Heart left ventricle (tissue), 16 donors: Measurements from ENCODE around the gene SYNDIG1. TPM values are rescaled to one million over a fixed set of nuclear protein-coding genes. Genes with fewer than 3 reads are reported as not detected.
"Not testable (repeated sequence)": the region's sequence is repeated elsewhere in the genome, so short reads cannot be mapped to it uniquely, and the experiment has no call there.

Experiments
- ATAC-seq, 4 donors: fragments of 200-7000 bp; cut with Tn5 transposase; one replicate each; pipeline ENCODE4 v1.9.1; 2020 to 2022; ENCODE audit warnings: moderate library complexity in 4 of 4, mild to moderate bottlenecking in 3 of 4, moderate number of reproducible peaks in 1 of 4
- DNase-seq, 5 donors: peaks; one replicate each; pipeline ENCODE4 v3.0.0-alpha.2; 2020
- H3K27ac ChIP-seq, 12 donors: fragments of 200-600 bp; sonication (generic) in 4 of 12; one replicate each; pipeline versions ENCODE4 v1.5.0 to v1.8.0; 2016 to 2022; ENCODE audit warnings: mild to moderate bottlenecking in 2 of 12
- H3K27me3 ChIP-seq, 9 donors: fragments of 200-600 bp; sonication (generic) in 2 of 9; one replicate each; pipeline versions ENCODE4 v1.5.1 to v1.8.0; 2016 to 2022; ENCODE audit warnings: mild to moderate bottlenecking in 3 of 9
- H3K36me3 ChIP-seq, 9 donors: fragments of 200-600 bp; sonication (generic) in 2 of 9; one replicate each; pipeline versions ENCODE4 v1.5.0 to v1.8.0; 2018 to 2022; ENCODE audit warnings: mild to moderate bottlenecking in 2 of 9
- H3K4me1 ChIP-seq, 12 donors: fragments of 200-600 bp; sonication (generic) in 4 of 12; one replicate each; pipeline versions ENCODE4 v1.5.0 to v1.8.0; 2016 to 2022; ENCODE audit warnings: mild to moderate bottlenecking in 3 of 12
- H3K4me3 ChIP-seq, 12 donors: fragments of 200-600 bp; sonication (generic) in 4 of 12; one replicate each; pipeline versions ENCODE4 v1.5.0 to v1.8.0; 2017 to 2022; ENCODE audit warnings: mild to moderate bottlenecking in 9 of 12, moderate library complexity in 4 of 12
- H3K9me3 ChIP-seq, 12 donors: fragments of 200-600 bp; sonication (generic) in 4 of 12; one replicate each; pipeline versions ENCODE4 v1.5.0 to v1.8.0; 2016 to 2022; ENCODE audit warnings: mild to moderate bottlenecking in 1 of 12
- POLR2A ChIP-seq, 2 donors: fragments of 450-650 bp; IDR thresholded peaks; one replicate each; pipeline ENCODE4 v1.6.1; 2017; ENCODE audit warnings: antibody characterized with exemption in 2 of 2, mild to moderate bottlenecking in 2 of 2, moderate library complexity in 2 of 2
- WGBS, 4 donors: extraction: QIAGEN DNeasy Blood & Tissue Kit in 2 of 4; methylation state at CpG; one replicate each; pipeline versions ENCODE4 v1.1.5 to v1.1.7; 2013 to 2018; 5-methylcytosine and 5-hydroxymethylcytosine counted together
- intact Hi-C, 10 donors: fragments of 100-400 bp; cut with DNase I; formaldehyde crosslinking; loops; one replicate each; pipeline versions ENCODE4 v1.11.1 to v1.14.2; 2022
- polyA plus RNA-seq, 2 donors: library from polyadenylated mRNA; stranded (reverse); fragments of 200-250 nt; gene quantifications; one replicate each; pipeline ENCODE4 v1.2.3, GENCODE V29; 2013
- total RNA-seq, 9 donors: library from RNA; depleted of rRNA in 2 of 9; stranded (reverse); fragments of >200 nt in 2 of 9; fragmentation: NEBNext Ultra II Directional in 3 of 9; extraction: Animal tissue kit (Norgen Biotek cat#: 25700) in 3 of 9; gene quantifications; one replicate each; pipeline versions ENCODE4 v1.1.0 to v1.2.4, GENCODE V29; 2016 to 2023
- TF ChIP-seq, protein P1 (sequence below), 12 donors: fragments of 200-600 bp; sonication (generic) in 4 of 12; IDR thresholded peaks; one replicate each; pipeline versions ENCODE4 v1.5.0 to v1.8.0; 2018 to 2022; ENCODE audit warnings: antibody characterized with exemption in 12 of 12, mild to moderate bottlenecking in 5 of 12
- donor health status: ischemic (EF 13 %, LVEDD 7.1; RV severe dilation, severe dysfunction).
- donor health status: healthy with polysubstance abuse.
- donor health status: DM: no; HTN: yes; CAD: no.
- donor health status: DM: no; HTN: no; CAD: no.
- donor health status: ischemic (EF 25% LVEDD 6.9; RV normal size, moderate dysfunction).
- donor health status: ischemic (EF 25% LVEDD 5.7; RV mildly dilated, moderate dysfunction).
- donor health status: healthy.
- donor health status: DM: yes; HTN: yes; CAD: no.
- donor health status: ischemic (EF 35%, LVEDD 5.7; RV mildly dilated, moderate dysfunction).
- donor health status: nonischemic (EF 11% LVEDD 7.7; RV severe dilation, severe dysfunction).
- donor health status: DM: yes; HTN: yes; CAD: no.
- donor health status: PGD.
- donor health status: ischemic (EF 29% LVEDD 5.4; RV normal size, mild dysfunction).
- donor health status: nonischemic (EF 23%, LVEDD 6.1; RV moderate dilation, normal function).

The SYNDIG1 gene
- total and polyA plus RNA-seq, 11 donors: 8.4 to 41.8 (median 23.0) TPM

DNA sequence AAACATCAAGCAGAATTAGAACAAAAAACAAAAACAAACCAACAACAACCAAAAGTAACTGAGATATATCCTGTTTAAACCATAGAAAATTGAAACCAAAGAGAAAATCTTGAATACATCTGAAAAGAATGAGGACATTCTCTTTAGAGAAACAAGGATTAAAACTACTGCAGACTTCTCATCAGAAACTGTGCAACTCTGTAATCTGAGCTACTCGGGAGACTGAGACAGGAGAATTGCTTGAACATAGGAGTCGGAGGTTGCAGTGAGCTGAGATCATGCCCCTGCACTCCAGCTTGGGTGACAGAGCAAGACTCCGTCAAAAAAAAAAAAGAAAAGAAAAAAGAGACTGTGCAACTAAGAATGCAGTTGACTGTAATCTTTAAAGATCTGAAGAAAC, 153.4 kb downstream of the SYNDIG1 start:
- H3K27ac ChIP-seq: no peak overlapping the region
- no peaks in the 10 kb centered on the region for H3K36me3 ChIP-seq
- no peak overlapping the region for H3K4me3 ChIP-seq
- H3K4me1 ChIP-seq: peaks cover 0 to 10% (median 0%) of the 10 kb centered on the region in 12 donors
- no peaks in the 10 kb centered on the region for H3K9me3 ChIP-seq
- 65 to 86% (median 77%) methylated on average over 3 of the region's 3 CpGs for WGBS, 4 donors
- DNase-seq: no peak
- no peaks in the 10 kb centered on the region for H3K27me3 ChIP-seq
- no peak for ATAC-seq
- TF ChIP-seq, protein P1, sequence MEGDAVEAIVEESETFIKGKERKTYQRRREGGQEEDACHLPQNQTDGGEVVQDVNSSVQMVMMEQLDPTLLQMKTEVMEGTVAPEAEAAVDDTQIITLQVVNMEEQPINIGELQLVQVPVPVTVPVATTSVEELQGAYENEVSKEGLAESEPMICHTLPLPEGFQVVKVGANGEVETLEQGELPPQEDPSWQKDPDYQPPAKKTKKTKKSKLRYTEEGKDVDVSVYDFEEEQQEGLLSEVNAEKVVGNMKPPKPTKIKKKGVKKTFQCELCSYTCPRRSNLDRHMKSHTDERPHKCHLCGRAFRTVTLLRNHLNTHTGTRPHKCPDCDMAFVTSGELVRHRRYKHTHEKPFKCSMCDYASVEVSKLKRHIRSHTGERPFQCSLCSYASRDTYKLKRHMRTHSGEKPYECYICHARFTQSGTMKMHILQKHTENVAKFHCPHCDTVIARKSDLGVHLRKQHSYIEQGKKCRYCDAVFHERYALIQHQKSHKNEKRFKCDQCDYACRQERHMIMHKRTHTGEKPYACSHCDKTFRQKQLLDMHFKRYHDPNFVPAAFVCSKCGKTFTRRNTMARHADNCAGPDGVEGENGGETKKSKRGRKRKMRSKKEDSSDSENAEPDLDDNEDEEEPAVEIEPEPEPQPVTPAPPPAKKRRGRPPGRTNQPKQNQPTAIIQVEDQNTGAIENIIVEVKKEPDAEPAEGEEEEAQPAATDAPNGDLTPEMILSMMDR (IDR thresholded peaks at IDR 0.05): no peak
- no peak for TF ChIP-seq POLR2A (IDR thresholded peaks at IDR 0.05)
- intact Hi-C loops: loop anchor here in 1 of 10 donors (10.0 kb wide), 1 partner anchor 132 kb away; no protein-coding TSS in a partner anchor

DNA sequence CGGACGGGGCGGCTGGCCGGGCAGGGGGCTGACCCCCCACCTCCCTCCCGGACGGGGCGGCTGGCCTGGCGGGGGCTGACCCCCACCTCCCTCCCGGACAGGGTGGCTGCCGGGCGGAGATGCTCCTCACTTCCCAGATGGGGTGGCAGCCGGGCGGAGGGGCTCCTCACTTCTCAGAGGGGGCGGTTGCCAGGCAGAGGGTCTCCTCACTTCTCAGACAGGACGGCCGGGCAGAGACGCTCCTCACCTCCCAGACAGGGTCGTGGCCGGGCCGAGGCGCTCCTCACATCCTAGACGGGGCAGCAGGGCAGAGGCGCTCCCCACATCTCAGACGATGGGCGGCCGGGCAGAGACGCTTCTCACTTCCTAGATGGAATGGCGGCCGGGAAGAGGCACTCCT, 156.7 kb downstream of the SYNDIG1 start:
- not testable (repeated sequence) for H3K9me3 ChIP-seq, H3K27ac ChIP-seq, H3K36me3 ChIP-seq, ATAC-seq, H3K27me3 ChIP-seq, H3K4me3 ChIP-seq, DNase-seq
- WGBS, 4 donors: 92 to 96% (median 94%) methylated on average over 5 to 24 of the region's 29 CpGs
- intact Hi-C loops: loop anchor here in 1 of 10 donors (10.0 kb wide), 1 partner anchor 129 kb away; no protein-coding TSS in a partner anchor
- peaks cover 0 to 19% (median 4%) of the 10 kb centered on the region in 12 donors for H3K4me1 ChIP-seq

DNA sequence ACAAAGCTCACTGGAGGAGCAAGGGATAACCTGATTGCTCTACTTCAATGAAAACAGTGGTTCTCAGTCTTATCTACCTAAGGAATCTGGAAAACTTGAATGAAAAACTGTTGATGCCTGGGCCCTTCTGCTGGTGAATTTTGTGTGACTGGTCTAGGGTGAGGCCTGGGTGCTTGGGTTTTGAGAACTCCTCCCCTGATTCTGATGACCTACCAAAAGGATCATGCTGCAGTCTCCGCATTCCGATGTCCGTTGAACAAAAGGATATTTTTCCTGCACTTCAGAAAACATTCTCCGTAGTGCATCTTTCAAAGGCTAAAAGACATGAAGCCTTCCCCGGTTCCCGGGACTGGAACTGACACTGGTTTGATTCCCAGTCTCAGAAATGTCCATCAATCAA, 157.9 kb downstream of the SYNDIG1 start:
- Histone ChIP-seq H3K36me3 (no peaks in the 10 kb centered on the region), H3K27ac (no peak overlapping the region), H3K4me1 (peaks cover 0 to 19% (median 4%) of the 10 kb centered on the region in 12 donors), H3K27me3 (no peaks in the 10 kb centered on the region), H3K9me3 (no peaks in the 10 kb centered on the region), H3K4me3 (no peak overlapping the region)
- ATAC-seq: no peak
- intact Hi-C loops: loop anchor here in 1 of 10 donors (10.0 kb wide), 1 partner anchor 128 kb away; no protein-coding TSS in a partner anchor
- TF ChIP-seq POLR2A (IDR thresholded peaks at IDR 0.05): no peak
- TF ChIP-seq, protein P1 (IDR thresholded peaks at IDR 0.05): no peak
- WGBS, 4 donors: 85 to 89% (median 87%) methylated on average over 6 of the region's 6 CpGs
- DNase-seq: no peak

DNA sequence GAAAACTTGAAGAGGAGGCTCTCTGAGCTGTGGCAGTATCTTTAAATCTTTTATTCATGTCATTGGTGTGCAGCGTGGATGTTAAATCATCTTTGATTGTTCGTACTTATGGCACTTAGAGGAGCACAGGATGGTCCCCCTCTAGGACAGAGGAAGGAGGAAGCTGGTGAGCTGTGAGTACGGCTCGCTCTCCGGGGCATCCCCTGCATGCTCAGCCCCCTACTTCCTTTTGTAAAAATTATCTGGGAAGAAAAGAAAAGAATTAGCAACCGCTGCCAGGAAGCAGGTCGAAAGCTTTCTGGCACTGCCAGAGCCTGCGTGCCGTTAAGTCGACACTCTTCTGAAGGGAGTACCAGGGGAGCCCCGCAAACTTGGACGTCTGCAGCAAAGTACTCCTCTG, 158.5 kb downstream of the SYNDIG1 start:
- Histone ChIP-seq H3K27ac (no peak overlapping the region), H3K9me3 (no peaks in the 10 kb centered on the region), H3K4me3 (no peak overlapping the region), H3K4me1 (peaks cover 0 to 21% (median 4%) of the 10 kb centered on the region in 12 donors), H3K36me3 (no peaks in the 10 kb centered on the region), H3K27me3 (no peaks in the 10 kb centered on the region)
- ATAC-seq: peak in 1 of 4 donors; percentile 33
- no peak for TF ChIP-seq POLR2A (IDR thresholded peaks at IDR 0.05)
- TF ChIP-seq, protein P1 (IDR thresholded peaks at IDR 0.05): no peak
- 53 to 72% (median 55%) methylated on average over 10 to 12 of the region's 12 CpGs for WGBS, 4 donors
- no peak for DNase-seq
- intact Hi-C loops: loop anchor here in 1 of 10 donors (10.0 kb wide), 1 partner anchor 127 kb away; no protein-coding TSS in a partner anchor

DNA sequence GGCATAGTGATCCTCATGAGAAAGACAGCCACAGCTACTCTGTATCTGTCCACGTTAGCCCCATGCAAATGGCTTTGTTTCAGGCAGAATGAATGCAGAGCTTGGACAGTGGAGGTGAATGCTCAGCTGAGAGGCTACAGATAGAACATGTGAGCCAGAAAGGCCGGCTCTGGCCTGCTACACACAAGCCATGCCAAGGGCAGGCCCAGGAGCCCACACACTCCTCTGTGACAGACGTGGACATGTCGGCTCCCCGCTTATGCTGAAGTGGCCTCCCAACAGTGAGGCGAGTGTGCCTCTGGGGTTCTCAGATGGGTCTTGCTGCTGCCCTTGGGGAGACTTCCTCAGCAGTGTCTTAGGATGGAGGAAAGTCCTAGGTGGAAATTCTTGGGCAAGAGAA, 159.6 kb downstream of the SYNDIG1 start:
- DNase-seq: no peak

More for the DNA sequence above, 159.6 kb downstream of the SYNDIG1 start:
- 58 to 74% (median 66%) methylated on average over 6 of the region's 6 CpGs for WGBS, 4 donors
- Histone ChIP-seq H3K36me3 (no peaks in the 10 kb centered on the region), H3K4me3 (no peak overlapping the region), H3K27ac (no peak overlapping the region), H3K4me1 (peaks cover 0 to 28% (median 4%) of the 10 kb centered on the region in 12 donors), H3K9me3 (no peaks in the 10 kb centered on the region), H3K27me3 (no peaks in the 10 kb centered on the region)
- TF ChIP-seq, protein P1 (IDR thresholded peaks at IDR 0.05): no peak
- TF ChIP-seq POLR2A (IDR thresholded peaks at IDR 0.05): no peak
- intact Hi-C loops: loop anchor here in 1 of 10 donors (10.0 kb wide), 1 partner anchor 126 kb away; no protein-coding TSS in a partner anchor
- peak in 3 of 4 donors; percentile 30 to 56 (median 40) for ATAC-seq
